Keratinocyte (primary cell): Measurements from ENCODE around the gene CA5B.

Source experiments
- EZH2 ChIP-seq: IDR thresholded peaks from one replicate; pipeline ENCODE4 v1.6.1; 2012; ENCODE audit warnings: inconsistent platforms, mild to moderate bottlenecking, low read length, moderate library complexity
- TF ChIP-seq, protein P1 (sequence below), 3 experiments: IDR thresholded peaks in 1 of 3; conservative IDR thresholded peaks in 1 of 3; optimal IDR thresholded peaks in 1 of 3; 2 replicates in 2 of 3; 3 replicates in 1 of 3; pipeline versions ENCODE3 to v1.5.1; 2011; ENCODE audit warnings: low read length in 3 of 3, mild to moderate bottlenecking in 3 of 3, moderate library complexity in 2 of 3, control low read depth in 1 of 3, inconsistent platforms in 1 of 3; ENCODE audit not compliant: insufficient read depth in 2 of 3; ENCODE audit errors: extremely low read depth in 1 of 3

DNA sequence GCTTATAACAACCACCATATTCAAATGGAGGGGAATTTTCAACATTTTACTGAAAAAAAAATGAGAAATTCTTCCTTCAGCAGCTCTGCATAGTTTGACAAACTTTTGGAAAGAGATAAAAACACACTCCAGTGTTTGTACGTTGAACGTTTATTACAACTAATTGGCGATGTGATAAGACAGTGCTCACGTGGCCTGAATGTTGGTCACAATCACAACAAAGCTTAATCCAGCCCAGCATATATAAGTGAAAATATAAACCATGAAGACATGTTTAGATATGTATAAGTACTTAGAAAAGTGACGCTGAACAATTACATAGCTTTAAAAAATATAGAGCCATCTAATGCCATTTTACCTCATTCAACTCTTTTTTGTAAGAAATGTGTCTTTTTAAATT, 87.9 kb downstream of the CA5B start:
- TF ChIP-seq, protein P1, sequence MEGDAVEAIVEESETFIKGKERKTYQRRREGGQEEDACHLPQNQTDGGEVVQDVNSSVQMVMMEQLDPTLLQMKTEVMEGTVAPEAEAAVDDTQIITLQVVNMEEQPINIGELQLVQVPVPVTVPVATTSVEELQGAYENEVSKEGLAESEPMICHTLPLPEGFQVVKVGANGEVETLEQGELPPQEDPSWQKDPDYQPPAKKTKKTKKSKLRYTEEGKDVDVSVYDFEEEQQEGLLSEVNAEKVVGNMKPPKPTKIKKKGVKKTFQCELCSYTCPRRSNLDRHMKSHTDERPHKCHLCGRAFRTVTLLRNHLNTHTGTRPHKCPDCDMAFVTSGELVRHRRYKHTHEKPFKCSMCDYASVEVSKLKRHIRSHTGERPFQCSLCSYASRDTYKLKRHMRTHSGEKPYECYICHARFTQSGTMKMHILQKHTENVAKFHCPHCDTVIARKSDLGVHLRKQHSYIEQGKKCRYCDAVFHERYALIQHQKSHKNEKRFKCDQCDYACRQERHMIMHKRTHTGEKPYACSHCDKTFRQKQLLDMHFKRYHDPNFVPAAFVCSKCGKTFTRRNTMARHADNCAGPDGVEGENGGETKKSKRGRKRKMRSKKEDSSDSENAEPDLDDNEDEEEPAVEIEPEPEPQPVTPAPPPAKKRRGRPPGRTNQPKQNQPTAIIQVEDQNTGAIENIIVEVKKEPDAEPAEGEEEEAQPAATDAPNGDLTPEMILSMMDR (optimal IDR thresholded peaks at IDR 0.05 in 1 of 3, IDR thresholded peaks at IDR 0.05 in 1 of 3, conservative IDR thresholded peaks at IDR 0.05 in 1 of 3; ENCODE audit: extremely low read depth in 1 of 3, insufficient read depth in 2 of 3, low read length in 3 of 3), result no peak
- TF ChIP-seq EZH2, result no peak
